ENCODE data around the gene USP13.
"Not testable (repeated sequence)": the region's sequence is repeated elsewhere in the genome, so short reads cannot be mapped to it uniquely, and the experiment has no call there.

USP13 gene

GRCh38 chr3:179782841-179783240, 130.0 kb downstream of the USP13 start:
- H3K27me3 ChIP-seq (ENCODE audit: control insufficient read depth in 1 of 2, insufficient read depth in 1 of 2, low read length in 2 of 2); H2BK15ac ChIP-seq (ENCODE audit: low read depth, poor library complexity, severe bottlenecking); H4K8ac ChIP-seq (ENCODE audit: low read length); H3K9ac ChIP-seq (ENCODE audit: low read length); H2AK5ac ChIP-seq (ENCODE audit: low read length, severe bottlenecking); H3K27ac ChIP-seq (ENCODE audit: low read length, poor library complexity, severe bottlenecking); DNase-seq; H3K4me1 ChIP-seq (ENCODE audit: control insufficient read depth, insufficient read depth, low read depth, low read length); H3K9me3 ChIP-seq (ENCODE audit: control insufficient read depth, low read length); H2BK5ac ChIP-seq (ENCODE audit: low read depth, low read length, poor library complexity, severe bottlenecking); H4K91ac ChIP-seq (ENCODE audit: low read length); H3K14ac ChIP-seq (ENCODE audit: low read length in 2 of 2); H3K18ac ChIP-seq (ENCODE audit: low read depth in 1 of 2, low read length in 2 of 2); H3K4me3 ChIP-seq (ENCODE audit: insufficient read depth in 1 of 2, low read depth in 1 of 2, low read length in 2 of 2); H2BK120ac ChIP-seq (ENCODE audit: low read depth, low read length); H3K4me2 ChIP-seq (ENCODE audit: low read length, poor library complexity, severe bottlenecking); H2BK12ac ChIP-seq (ENCODE audit: low read length in 2 of 2); H3K4ac ChIP-seq (ENCODE audit: low read depth in 1 of 2, low read length in 2 of 2); H2AFZ ChIP-seq (ENCODE audit: low read depth, low read length); H3K23ac ChIP-seq (ENCODE audit: low read length in 2 of 2): not testable (repeated sequence)
- 93% methylated on average over 3 of the region's 5 CpGs for WGBS
- H3K79me1 ChIP-seq (replicated peaks; ENCODE audit: low read length, poor library complexity, severe bottlenecking), result peaks cover 15% of the 10 kb centered on the region
- peaks cover 9 to 30% of the 10 kb centered on the region in 2 experiments for H3K36me3 ChIP-seq (ENCODE audit: control insufficient read depth in 1 of 2, insufficient read depth in 2 of 2, low read depth in 1 of 2, low read length in 2 of 2)

GRCh38 chr3:179788996-179789395, 136.2 kb downstream of the USP13 start:
- Histone ChIP-seq H2AK5ac (ENCODE audit: low read length, severe bottlenecking) (no peak overlapping the region), H3K36me3 (ENCODE audit: control insufficient read depth in 1 of 2, insufficient read depth in 2 of 2, low read depth in 1 of 2, low read length in 2 of 2) (peaks cover 11 to 17% of the 10 kb centered on the region in 2 experiments), H4K91ac (ENCODE audit: low read length) (no peak overlapping the region), H3K27me3 (ENCODE audit: control insufficient read depth in 1 of 2, insufficient read depth in 1 of 2, low read length in 2 of 2) (no peaks in the 10 kb centered on the region), H2AFZ (ENCODE audit: low read depth, low read length) (no peak overlapping the region), H3K9ac (ENCODE audit: low read length) (no peak overlapping the region), H3K18ac (ENCODE audit: low read depth in 1 of 2, low read length in 2 of 2) (no peak overlapping the region), H4K8ac (ENCODE audit: low read length) (no peak overlapping the region), H3K4ac (ENCODE audit: low read depth in 1 of 2, low read length in 2 of 2) (no peak overlapping the region), H3K79me1 (replicated peaks; ENCODE audit: low read length, poor library complexity, severe bottlenecking) (peaks cover 11% of the 10 kb centered on the region), H3K4me2 (ENCODE audit: low read length, poor library complexity, severe bottlenecking) (no peak overlapping the region), H3K23ac (ENCODE audit: low read length in 2 of 2) (no peak overlapping the region), H2BK120ac (ENCODE audit: low read depth, low read length) (no peak overlapping the region), H3K9me3 (ENCODE audit: control insufficient read depth, low read length) (no peaks in the 10 kb centered on the region), H2BK5ac (ENCODE audit: low read depth, low read length, poor library complexity, severe bottlenecking) (no peak overlapping the region), H3K4me3 (ENCODE audit: insufficient read depth in 1 of 2, low read depth in 1 of 2, low read length in 2 of 2) (no peak overlapping the region), H3K27ac (ENCODE audit: low read length, poor library complexity, severe bottlenecking) (no peak overlapping the region), H2BK15ac (ENCODE audit: low read depth, poor library complexity, severe bottlenecking) (no peak overlapping the region), H3K14ac (ENCODE audit: low read length in 2 of 2) (no peak overlapping the region), H3K4me1 (ENCODE audit: control insufficient read depth, insufficient read depth, low read depth, low read length) (peaks cover 1% of the 10 kb centered on the region), H2BK12ac (ENCODE audit: low read length in 2 of 2) (no peak overlapping the region)
- 100% methylated on average over 1 of the region's 1 CpG for WGBS
- no peak for DNase-seq

GRCh38 chr3:179791793-179792192, 139.0 kb downstream of the USP13 start:
- Histone ChIP-seq H4K91ac (ENCODE audit: low read length) (no peak overlapping the region), H4K8ac (ENCODE audit: low read length) (no peak overlapping the region), H3K9me3 (ENCODE audit: control insufficient read depth, low read length) (no peaks in the 10 kb centered on the region), H3K4me3 (ENCODE audit: insufficient read depth in 1 of 2, low read depth in 1 of 2, low read length in 2 of 2) (no peak overlapping the region), H3K4me1 (ENCODE audit: control insufficient read depth, insufficient read depth, low read depth, low read length) (peaks cover 1% of the 10 kb centered on the region), H2BK5ac (ENCODE audit: low read depth, low read length, poor library complexity, severe bottlenecking) (no peak overlapping the region), H3K36me3 (ENCODE audit: control insufficient read depth in 1 of 2, insufficient read depth in 2 of 2, low read depth in 1 of 2, low read length in 2 of 2) (peaks cover 4 to 11% of the 10 kb centered on the region in 2 experiments), H3K27me3 (ENCODE audit: control insufficient read depth in 1 of 2, insufficient read depth in 1 of 2, low read length in 2 of 2) (no peaks in the 10 kb centered on the region), H3K9ac (ENCODE audit: low read length) (no peak overlapping the region), H2BK12ac (ENCODE audit: low read length in 2 of 2) (no peak overlapping the region), H2BK120ac (ENCODE audit: low read depth, low read length) (no peak overlapping the region), H2BK15ac (ENCODE audit: low read depth, poor library complexity, severe bottlenecking) (no peak overlapping the region), H3K27ac (ENCODE audit: low read length, poor library complexity, severe bottlenecking) (no peak overlapping the region), H3K14ac (ENCODE audit: low read length in 2 of 2) (no peak overlapping the region), H3K79me1 (replicated peaks; ENCODE audit: low read length, poor library complexity, severe bottlenecking) (peaks cover 9% of the 10 kb centered on the region), H2AFZ (ENCODE audit: low read depth, low read length) (no peak overlapping the region), H3K18ac (ENCODE audit: low read depth in 1 of 2, low read length in 2 of 2) (no peak overlapping the region), H3K23ac (ENCODE audit: low read length in 2 of 2) (no peak overlapping the region), H2AK5ac (ENCODE audit: low read length, severe bottlenecking) (no peak overlapping the region), H3K4ac (ENCODE audit: low read depth in 1 of 2, low read length in 2 of 2) (no peak overlapping the region), H3K4me2 (ENCODE audit: low read length, poor library complexity, severe bottlenecking) (no peak overlapping the region)
- 98% methylated on average over 3 of the region's 3 CpGs for WGBS
- DNase-seq, result no peak

- Histone ChIP-seq H3K9me3 (ENCODE audit: control insufficient read depth, low read length) (no peaks in the 10 kb centered on the region), H2BK12ac (ENCODE audit: low read length in 2 of 2) (no peak overlapping the region), H3K23ac (ENCODE audit: low read length in 2 of 2) (no peak overlapping the region), H2BK5ac (ENCODE audit: low read depth, low read length, poor library complexity, severe bottlenecking) (no peak overlapping the region), H2AFZ (ENCODE audit: low read depth, low read length) (no peak overlapping the region), H3K4ac (ENCODE audit: low read depth in 1 of 2, low read length in 2 of 2) (no peak overlapping the region), H3K36me3 (ENCODE audit: control insufficient read depth in 1 of 2, insufficient read depth in 2 of 2, low read depth in 1 of 2, low read length in 2 of 2) (peaks cover 3 to 8% of the 10 kb centered on the region in 2 experiments), H3K18ac (ENCODE audit: low read depth in 1 of 2, low read length in 2 of 2) (no peak overlapping the region), H3K4me2 (ENCODE audit: low read length, poor library complexity, severe bottlenecking) (no peak overlapping the region), H3K9ac (ENCODE audit: low read length) (no peak overlapping the region), H3K27ac (ENCODE audit: low read length, poor library complexity, severe bottlenecking) (no peak overlapping the region), H4K8ac (ENCODE audit: low read length) (no peak overlapping the region), H4K91ac (ENCODE audit: low read length) (no peak overlapping the region), H3K4me3 (ENCODE audit: insufficient read depth in 1 of 2, low read depth in 1 of 2, low read length in 2 of 2) (no peak overlapping the region), H2BK15ac (ENCODE audit: low read depth, poor library complexity, severe bottlenecking) (no peak overlapping the region), H3K27me3 (ENCODE audit: control insufficient read depth in 1 of 2, insufficient read depth in 1 of 2, low read length in 2 of 2) (no peaks in the 10 kb centered on the region), H3K14ac (ENCODE audit: low read length in 2 of 2) (no peak overlapping the region), H2BK120ac (ENCODE audit: low read depth, low read length) (no peak overlapping the region), H2AK5ac (ENCODE audit: low read length, severe bottlenecking) (no peak overlapping the region), H3K79me1 (replicated peaks; ENCODE audit: low read length, poor library complexity, severe bottlenecking) (peaks cover 3% of the 10 kb centered on the region), H3K4me1 (ENCODE audit: control insufficient read depth, insufficient read depth, low read depth, low read length) (no peaks in the 10 kb centered on the region)
- DNase-seq, result no peak
- WGBS, result 86% methylated on average over 4 of the region's 4 CpGs
Observed at GRCh38 chr3:179794355-179794754, 141.5 kb downstream of the USP13 start.

Measured in mesenchymal stem cell (in vitro differentiated cells and primary cell).